ENCODE measurements around the gene TECPR1.

Gene TECPR1

GRCh38 chr7:98283127-98283886 lies 31.3 kb upstream of the TECPR1 start:
- no peak for DNase-seq

DNA sequence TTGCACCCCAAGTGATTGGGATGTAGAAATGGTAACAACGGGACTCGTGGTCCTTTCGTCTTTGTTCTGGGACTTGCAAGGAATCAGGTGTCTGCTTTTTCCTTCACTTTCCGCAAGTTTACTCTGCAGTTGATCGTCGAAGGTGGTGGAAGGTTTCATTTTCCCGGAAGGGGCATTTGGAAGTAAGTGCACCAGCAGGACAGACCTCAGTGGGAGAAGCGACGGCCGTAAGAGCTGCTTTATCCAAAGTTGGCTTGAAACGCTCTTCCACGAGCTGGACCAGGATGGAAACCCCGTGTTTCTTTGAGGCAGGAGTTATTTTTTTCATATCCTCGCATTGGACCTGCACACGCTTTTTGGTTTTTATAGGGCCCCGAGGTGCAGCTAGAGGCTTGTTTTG lies 30.7 kb upstream of the TECPR1 start:
- DNase-seq, result no peak

DNA sequence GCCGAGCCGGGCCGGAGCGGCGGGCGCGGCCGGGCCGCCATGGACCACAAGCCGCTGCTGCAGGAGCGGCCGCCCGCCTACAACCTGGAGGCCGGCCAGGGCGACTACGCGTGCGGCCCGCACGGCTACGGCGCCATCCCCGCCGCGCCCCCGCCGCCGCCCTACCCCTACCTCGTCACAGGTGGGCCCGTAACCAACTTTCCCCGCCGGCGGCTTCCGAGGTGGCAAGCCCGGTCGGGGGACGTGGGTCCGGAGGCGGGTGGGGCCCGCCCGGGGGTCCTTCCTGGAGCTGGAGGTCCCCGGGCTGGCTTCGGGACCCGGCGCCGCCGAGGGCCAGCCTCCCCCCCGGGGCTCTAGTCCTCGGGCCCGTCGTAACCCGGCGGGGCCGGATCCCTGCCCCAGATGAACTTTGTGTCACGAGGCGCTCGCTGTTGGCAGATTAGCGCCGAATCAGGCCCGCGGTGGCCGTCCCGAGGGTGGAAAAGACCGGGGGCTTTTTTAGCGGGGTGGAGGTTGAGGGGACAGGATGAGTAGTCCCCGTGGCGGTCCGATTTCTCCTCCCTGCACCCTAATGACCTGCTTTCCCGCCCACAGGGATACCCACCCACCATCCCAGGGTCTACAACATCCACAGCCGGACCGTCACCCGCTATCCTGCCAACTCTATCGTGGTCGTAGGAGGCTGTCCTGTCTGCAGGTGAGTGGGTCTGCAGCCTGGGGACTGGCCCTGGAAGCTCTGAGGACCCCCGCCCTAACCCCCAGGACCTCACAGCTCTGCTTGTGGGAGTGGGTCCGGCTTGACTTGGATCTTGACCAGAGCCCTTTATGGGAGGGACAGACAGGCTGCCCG lies 29.9 kb upstream of the TECPR1 start:
- DNase-seq, result peak; percentile 66

GRCh38 chr7:98280791-98281756 lies 29.0 kb upstream of the TECPR1 start, which contains the start of gene BRI3:
BRI3 (plus strand) TSS chr7:98281686; CDS start chr7:98281796, 110 bp downstream.
- peak; percentile 96 for DNase-seq

DNA sequence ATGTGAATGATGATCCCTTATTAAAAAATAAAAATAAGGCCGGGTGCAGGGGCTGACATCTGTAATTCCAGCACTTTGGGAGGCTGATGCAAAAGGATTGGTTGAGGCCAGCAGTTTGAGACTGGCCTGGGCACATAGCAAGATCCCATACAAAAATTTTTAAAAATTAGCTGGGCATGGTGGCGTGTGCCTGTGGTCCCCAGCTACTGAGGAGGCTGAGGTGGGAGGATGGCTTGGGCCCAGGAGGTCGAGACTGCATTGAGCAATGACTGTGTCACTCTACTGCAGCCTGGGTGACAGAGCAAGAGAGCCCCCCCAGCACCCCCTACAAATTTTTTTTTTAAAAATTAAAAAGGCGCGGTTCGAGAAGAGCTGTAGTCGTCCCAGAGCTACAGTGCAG lies 28.3 kb upstream of the TECPR1 start:
- DNase-seq, result no peak

- no peak for DNase-seq
These were observed 26.9 kb upstream of the TECPR1 start for GRCh38 chr7:98278936-98279335.

DNA sequence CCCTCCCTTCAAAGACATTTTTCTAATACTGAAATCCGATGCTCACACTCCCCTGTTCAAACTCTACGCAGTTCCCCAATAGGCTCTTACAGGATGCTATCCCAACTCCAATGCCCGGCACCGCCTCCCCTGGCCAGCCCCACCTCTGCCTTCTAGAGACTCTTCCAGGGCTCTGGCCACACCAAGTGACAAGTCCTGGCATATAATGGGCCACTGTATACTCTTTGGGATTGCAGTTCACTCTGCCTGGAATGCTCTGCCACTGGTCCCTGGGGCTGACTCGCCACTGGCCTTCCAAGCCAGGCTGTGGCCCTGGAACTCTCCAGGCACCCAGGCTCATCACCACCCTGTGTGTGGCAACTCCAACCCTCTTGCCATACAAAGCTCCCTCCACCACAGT lies 26.4 kb upstream of the TECPR1 start:
- no peak for DNase-seq

GRCh38 chr7:98276241-98276761 lies 24.3 kb upstream of the TECPR1 start:
- no peak for DNase-seq

DNA sequence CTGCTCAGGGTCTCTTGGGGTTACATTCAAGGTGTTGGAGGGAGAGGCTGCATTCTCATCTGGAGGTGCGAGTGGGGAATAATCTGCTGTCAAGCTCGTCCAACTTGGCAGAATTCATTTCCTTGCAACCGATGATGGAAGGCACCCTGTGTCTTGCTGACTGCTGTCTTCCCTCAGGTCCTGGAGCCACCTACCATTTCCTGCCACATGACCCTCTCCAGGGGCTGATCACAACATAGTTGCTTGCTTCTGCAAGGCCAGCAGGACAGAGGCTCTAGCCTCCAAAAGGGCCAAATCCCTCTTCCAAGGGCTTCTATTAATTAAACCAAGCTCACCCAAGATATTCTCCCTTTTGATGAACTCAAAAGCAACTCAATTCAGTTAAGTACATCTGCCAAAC lies 15.3 kb upstream of the TECPR1 start:
- no peak for DNase-seq

GRCh38 chr7:98266840-98267239 lies 14.8 kb upstream of the TECPR1 start:
- DNase-seq, result no peak

DNA sequence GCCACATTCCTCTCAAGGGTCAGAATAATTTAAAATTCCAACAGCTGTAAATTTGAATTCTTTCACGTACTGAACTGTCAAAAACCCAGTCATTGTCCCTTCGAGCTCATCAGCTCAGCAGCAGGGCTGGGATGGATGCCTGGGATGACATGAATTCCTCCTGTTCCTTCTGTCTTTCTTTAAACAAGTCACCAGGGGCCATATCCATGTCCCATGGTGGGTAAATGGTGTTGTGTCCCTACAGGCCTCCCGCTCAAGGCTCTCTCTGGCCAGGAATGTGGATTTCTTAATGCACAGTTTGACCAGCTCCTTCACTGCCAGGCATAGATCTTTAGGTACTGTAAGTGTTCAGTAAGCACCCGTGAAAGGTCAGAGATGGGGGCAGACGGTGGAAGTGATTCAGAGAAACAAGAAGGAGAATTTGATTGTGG lies 13.8 kb upstream of the TECPR1 start:
- DNase-seq, result no peak

GRCh38 chr7:98257701-98258100 lies 5.7 kb upstream of the TECPR1 start:
- DNase-seq, result no peak

- no peak for DNase-seq
These were observed 4.4 kb upstream of the TECPR1 start for GRCh38 chr7:98256431-98256830.

DNA sequence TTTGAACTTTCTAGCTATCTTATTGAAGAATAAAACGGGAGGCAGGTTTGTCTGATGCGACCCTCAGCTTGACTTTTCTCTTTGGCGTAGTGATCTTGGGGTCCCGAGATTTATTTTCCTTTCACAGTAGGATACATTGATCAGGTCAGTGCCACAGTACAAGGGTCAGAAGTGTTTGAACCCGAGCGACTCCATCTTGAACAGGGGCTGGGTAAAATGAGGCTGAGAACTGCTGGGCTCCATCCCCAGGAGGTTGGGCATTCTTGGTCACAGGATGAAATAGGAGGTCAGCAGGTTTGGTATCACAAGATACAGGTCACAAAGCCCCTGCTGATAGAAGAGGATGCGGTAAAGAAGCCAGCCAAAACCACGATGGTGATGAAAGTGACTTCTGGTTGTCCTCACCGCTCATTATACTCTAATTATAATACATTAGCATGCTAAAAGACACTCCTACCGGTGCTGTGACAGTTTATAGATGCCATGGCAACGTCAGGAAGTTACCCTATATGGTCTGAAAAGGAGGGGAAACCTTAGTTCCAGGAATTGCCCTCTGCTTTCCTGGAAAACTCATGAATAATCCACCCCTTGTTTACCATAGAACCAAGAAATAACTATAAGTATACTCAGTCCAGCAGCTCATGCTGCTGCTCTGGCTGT lies 3.0 kb upstream of the TECPR1 start:
- DNase-seq, result no peak

DNA sequence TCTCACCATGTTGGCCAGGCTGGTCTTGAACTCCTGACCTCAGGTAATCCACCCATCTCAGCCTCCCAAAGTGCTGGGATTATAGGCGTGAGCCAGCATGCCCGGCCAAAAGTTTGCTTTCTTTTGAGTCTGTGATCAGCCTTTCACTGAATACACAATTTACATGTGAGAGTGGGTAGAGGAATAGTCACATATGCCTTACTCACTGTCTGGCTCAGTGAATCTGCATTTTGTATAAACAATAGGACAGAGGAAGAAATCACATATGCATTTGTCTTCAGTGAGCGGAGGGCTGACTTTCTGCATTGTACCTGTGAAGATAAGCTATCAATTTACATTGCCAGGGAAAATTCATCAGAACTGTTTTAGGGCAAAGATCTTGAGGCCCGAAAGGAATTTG lies 2.5 kb upstream of the TECPR1 start:
- DNase-seq, result no peak

GRCh38 chr7:98252425-98253054 lies 508 bp upstream of the TECPR1 start:
- DNase-seq, result no peak

GRCh38 chr7:98251231-98251600 lies 816 bp downstream of the TECPR1 start:
- DNase-seq, result no peak

GRCh38 chr7:98250789-98251188 lies 1.2 kb downstream of the TECPR1 start:
- DNase-seq, result no peak

- no peak for DNase-seq
These were observed 2.9 kb downstream of the TECPR1 start for GRCh38 chr7:98249106-98249505.

GRCh38 chr7:98248156-98248555 lies 3.9 kb downstream of the TECPR1 start:
- DNase-seq, result no peak

DNA sequence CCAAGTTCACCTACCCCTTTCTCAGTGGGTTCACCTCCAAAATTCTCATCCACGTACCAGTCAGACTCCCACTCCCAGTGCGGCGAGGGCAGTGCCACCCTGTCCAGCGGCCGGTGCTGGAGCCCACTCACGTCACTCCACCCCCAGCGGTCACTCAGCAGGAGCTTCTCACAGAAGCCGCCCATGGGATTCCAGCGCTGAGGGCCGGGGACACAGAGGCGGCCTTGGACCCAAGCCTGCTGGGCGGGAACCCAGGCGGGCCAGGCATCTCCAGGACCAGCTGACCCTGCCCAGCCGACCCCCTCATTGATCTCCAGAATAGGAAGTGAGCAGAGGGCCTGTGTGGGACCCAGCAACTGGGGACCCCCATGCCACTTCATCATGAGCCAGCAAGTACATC lies 7.2 kb downstream of the TECPR1 start:
- no peak for DNase-seq

DNA sequence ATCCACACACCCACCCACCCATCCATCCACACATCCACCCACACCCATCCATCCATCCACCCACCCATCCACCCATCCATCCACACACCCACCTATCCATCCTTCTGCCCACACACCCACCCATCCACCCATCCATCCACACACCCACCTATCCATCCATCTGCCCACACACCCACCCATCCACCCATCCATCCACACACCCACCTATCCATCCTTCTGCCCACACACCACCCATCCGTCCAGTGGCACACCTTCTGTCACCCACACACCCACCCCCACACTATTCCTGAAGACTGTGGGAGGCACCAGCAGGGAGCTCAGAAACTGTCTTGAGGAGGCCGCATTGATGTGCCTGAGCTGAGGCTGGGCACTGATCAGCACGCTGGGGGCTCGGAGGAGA lies 9.1 kb downstream of the TECPR1 start:
- no peak for DNase-seq
